ENCODE data around the gene INPP5F. TPM values are rescaled to one million over a fixed set of nuclear protein-coding genes. Genes with fewer than 3 reads are reported as not detected.
A peak's percentile ranks its signal among the peaks of the same experiment; 100 is the strongest.

The INPP5F gene
- total and polyA plus RNA-seq, 9 of the 15 experiments (the other 6 are each of a cell fraction or from before 2014, with no cell fraction given): 1.6 to 7.3 (median 6.0) TPM

DNA sequence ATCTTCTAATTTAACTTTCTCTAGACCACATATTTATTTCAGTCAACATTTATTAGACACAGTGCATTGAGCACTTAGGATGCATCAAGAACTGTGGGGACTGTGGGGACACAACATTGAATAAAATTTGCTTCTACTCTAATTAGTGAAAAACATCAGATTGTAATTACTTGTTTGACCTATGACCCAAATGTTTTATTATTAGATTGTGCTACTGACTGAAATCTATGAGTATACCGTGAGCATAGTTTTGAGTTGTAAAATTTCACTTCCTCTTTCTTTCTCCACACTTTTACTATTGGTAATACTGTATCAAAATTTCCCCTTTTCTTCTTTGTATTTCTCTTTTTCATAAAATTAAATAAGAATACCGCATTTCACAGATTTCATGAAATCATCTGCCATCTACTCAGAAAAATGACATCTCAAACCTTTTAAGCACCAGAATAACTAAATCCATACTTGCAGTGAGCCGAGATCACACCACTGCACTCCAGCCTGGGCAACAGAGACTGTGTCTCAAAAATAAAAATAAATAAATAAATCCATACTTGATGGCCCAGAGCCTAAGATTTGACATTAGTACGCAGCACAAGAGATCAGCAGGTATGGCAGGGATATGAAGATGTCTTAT, 25.4 kb upstream of the INPP5F start:
- Histone ChIP-seq H3K27ac (ENCODE audit: extremely low read depth, low read depth, low read length) (no peak overlapping the region), H3K4me1 (replicated peaks in 1 of 2; ENCODE audit: control insufficient read depth in 2 of 2, insufficient read depth in 2 of 2, low read length in 2 of 2) (no peaks in the 10 kb centered on the region; a peak in 1 of 5 replicates), H3K36me3 (ENCODE audit: control insufficient read depth, insufficient read depth, low read length) (no peaks in the 10 kb centered on the region), H3K9me1 (ENCODE audit: control insufficient read depth, insufficient read depth, low read length) (no peaks in the 10 kb centered on the region), H3K79me2 (ENCODE audit: control insufficient read depth, insufficient read depth, low read length) (no peaks in the 10 kb centered on the region), H3K4me3 (no peak overlapping the region), H3K9ac (ENCODE audit: insufficient read depth in 1 of 2, low read depth in 2 of 2, low read length in 2 of 2) (no peak overlapping the region), H3K9me3 (replicated peaks; ENCODE audit: control insufficient read depth, insufficient read depth, low read depth, low read length) (no peaks in the 10 kb centered on the region), H4K20me1 (replicated peaks; ENCODE audit: control insufficient read depth, insufficient read depth, low read length) (no peaks in the 10 kb centered on the region), H3K4me2 (ENCODE audit: insufficient read depth, low read length) (no peak overlapping the region), H3K27me3 (ENCODE audit: control insufficient read depth in 2 of 2, insufficient read depth in 2 of 2, low read length in 2 of 2) (no peaks in the 10 kb centered on the region), H2AFZ (ENCODE audit: low read depth, low read length) (no peak overlapping the region)
- POLR2A ChIA-PET: no interaction called here
- WGBS (ENCODE audit: insufficient coverage, low coverage, missing lambda C conversion rate): 28% methylated on average over 4 of the region's 4 CpGs
- intact Hi-C loops (cut with micrococcal nuclease): no loop called here
- in situ Hi-C loops (cut with MboI): no loop called here
- CTCF ChIA-PET (ENCODE audit: low intra/inter-chr PET ratio): no interaction called here
- no peak for FAIRE-seq
- DNase-seq (ENCODE audit: extremely low read depth in 1 of 4, low spot score in 3 of 4): no peak
- TF ChIP-seq, protein P1, sequence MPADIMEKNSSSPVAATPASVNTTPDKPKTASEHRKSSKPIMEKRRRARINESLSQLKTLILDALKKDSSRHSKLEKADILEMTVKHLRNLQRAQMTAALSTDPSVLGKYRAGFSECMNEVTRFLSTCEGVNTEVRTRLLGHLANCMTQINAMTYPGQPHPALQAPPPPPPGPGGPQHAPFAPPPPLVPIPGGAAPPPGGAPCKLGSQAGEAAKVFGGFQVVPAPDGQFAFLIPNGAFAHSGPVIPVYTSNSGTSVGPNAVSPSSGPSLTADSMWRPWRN (IDR thresholded peaks at IDR 0.05; ENCODE audit: low read depth): no peak
- TF ChIP-seq, protein P2, sequence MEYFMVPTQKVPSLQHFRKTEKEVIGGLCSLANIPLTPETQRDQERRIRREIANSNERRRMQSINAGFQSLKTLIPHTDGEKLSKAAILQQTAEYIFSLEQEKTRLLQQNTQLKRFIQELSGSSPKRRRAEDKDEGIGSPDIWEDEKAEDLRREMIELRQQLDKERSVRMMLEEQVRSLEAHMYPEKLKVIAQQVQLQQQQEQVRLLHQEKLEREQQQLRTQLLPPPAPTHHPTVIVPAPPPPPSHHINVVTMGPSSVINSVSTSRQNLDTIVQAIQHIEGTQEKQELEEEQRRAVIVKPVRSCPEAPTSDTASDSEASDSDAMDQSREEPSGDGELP (CRISPR knock-in tag; IDR thresholded peaks at IDR 0.05; ENCODE audit: borderline replicate concordance): no peak
- TF ChIP-seq SPI1 (IDR thresholded peaks at IDR 0.05; ENCODE audit: borderline replicate concordance, low read depth, low read length) (peak; percentile 65), TCF7 (IDR thresholded peaks at IDR 0.05; ENCODE audit: borderline replicate concordance) (no peak), ZNF695 (CRISPR knock-in tag; IDR thresholded peaks at IDR 0.05) (no peak)
- no TSS peak for BruUV-seq (replicated peaks)
- ATAC-seq: no peak

Data from K562 (cell line).